Measurements from ENCODE around the gene LONP1. TPM values are rescaled to one million over a fixed set of nuclear protein-coding genes. Genes with fewer than 3 reads are reported as not detected.

The LONP1 gene
- total RNA-seq, 1 experiment from 2014 or later, result 180 TPM

- H3K36me3 ChIP-seq (ENCODE audit: control insufficient read depth in 1 of 2, insufficient read depth in 2 of 2, low read length in 2 of 2), result no peaks in the 10 kb centered on the region
- H3K27ac ChIP-seq (ENCODE audit: low read depth, low read length), result peak overlapping the region; percentile 69
- intact Hi-C loops (cut with micrococcal nuclease), result loop anchor here (1.0 to 2.0 kb wide), 2 partner anchors 40 to 111 kb away; partner anchors contain the start of genes CATSPERD, DUS3L and LONP1
- no peaks in the 10 kb centered on the region for H3K9me3 ChIP-seq (ENCODE audit: control insufficient read depth in 1 of 2, insufficient read depth in 1 of 2, low read depth in 1 of 2, low read length in 2 of 2)
- RAD21 ChIA-PET (ENCODE audit: low non-redundant PET in 1 of 2, low total read pairs in 2 of 2, uncharacterized antibody in 2 of 2, unreplicated experiment in 2 of 2), result no interaction called here
- POLR2A ChIA-PET, result interaction anchor here (0.5 kb wide), 1 partner anchor 24 kb away, joined by 4 read pairs; no protein-coding TSS in a partner anchor
- no peaks in the 10 kb centered on the region for H4K20me1 ChIP-seq (ENCODE audit: insufficient read depth)
- H3K4me2 ChIP-seq (ENCODE audit: low read length), result peak overlapping the region; percentile 95
- H3K79me2 ChIP-seq (ENCODE audit: insufficient read depth, low read length), result peaks cover 12% of the 10 kb centered on the region
- DNase-seq (ENCODE audit: low read depth, low spot score), result no peak
- CTCF ChIA-PET, result interaction anchor here (1.0 kb wide), 1 partner anchor 10 kb away, joined by 4 read pairs; the partner anchor contains the start of gene RPL36
- H3K9ac ChIP-seq (ENCODE audit: low read length), result peak overlapping the region; percentile 96
- BruUV-seq (replicated peaks), result TSS peak; percentile 83
- no peaks in the 10 kb centered on the region for H3K9me2 ChIP-seq (ENCODE audit: insufficient read depth)
- H2AFZ ChIP-seq (ENCODE audit: low read depth, low read length, poor library complexity, severe bottlenecking), result no peak overlapping the region
- H3K27me3 ChIP-seq (ENCODE audit: insufficient read depth, low read length), result no peaks in the 10 kb centered on the region
- H3K4me3 ChIP-seq (replicated peaks in 1 of 2; ENCODE audit: low read depth in 1 of 2, low read length in 2 of 2), result peak overlapping the region; percentile 84 to 99
- H3K4me1 ChIP-seq (ENCODE audit: control insufficient read depth in 1 of 2, insufficient read depth in 2 of 2, low read length in 2 of 2), result peaks cover 5 to 17% of the 10 kb centered on the region in 2 experiments; a peak in 2 of 4 replicates
- ATAC-seq, result peak; percentile 39
- TF ChIP-seq JUND (IDR thresholded peaks at IDR 0.05) (no peak), YY1 (IDR thresholded peaks at IDR 0.05; ENCODE audit: extremely low read depth, insufficient replicate concordance, low read depth, low read length) (no peak), SRF (IDR thresholded peaks at IDR 0.05; ENCODE audit: low read depth) (no peak), ZFX (IDR thresholded peaks at IDR 0.05) (no peak), CTCF (IDR thresholded peaks at IDR 0.05 in 2 of 3, conservative IDR thresholded peaks at IDR 0.05 in 1 of 3; ENCODE audit: borderline replicate concordance in 1 of 3, insufficient read depth in 1 of 3, low read depth in 2 of 3, low read length in 2 of 3) (no peak), ZBTB33 (IDR thresholded peaks at IDR 0.05; ENCODE audit: extremely low read depth, insufficient replicate concordance, low read length) (no peak), ELF1 (IDR thresholded peaks at IDR 0.05; ENCODE audit: borderline replicate concordance, low read depth) (no peak), CEBPB (IDR thresholded peaks at IDR 0.05; ENCODE audit: low read depth) (no peak), POLR2A (IDR thresholded peaks at IDR 0.05; ENCODE audit: borderline replicate concordance, extremely low read depth, insufficient read depth, insufficient read length) (no peak), SP1 (IDR thresholded peaks at IDR 0.05; ENCODE audit: low read depth) (no peak), EZH2 (IDR thresholded peaks at IDR 0.05) (no peak), POLR2AphosphoS5 (IDR thresholded peaks at IDR 0.05; ENCODE audit: low read depth, low read length) (no peak), TCF7L2 (IDR thresholded peaks at IDR 0.05; ENCODE audit: borderline replicate concordance, extremely low read depth, insufficient read depth, insufficient read length) (no peak)
Measured at GRCh38 chr19:5680084-5680436, 39.9 kb downstream of the LONP1 start.
